Type B pancreatic cell (in vitro differentiated cells): ENCODE data around the gene NR2E3. TPM values are rescaled to one million over a fixed set of nuclear protein-coding genes. Genes with fewer than 3 reads are reported as not detected.
A peak's percentile ranks its signal among the peaks of the same experiment; 100 is the strongest.

Experiments used
- DNase-seq: peaks from one replicate; pipeline ENCODE4 v3.0.0; 2021; ENCODE audit warnings: mixed read lengths; ENCODE audit not compliant: unreplicated experiment; ENCODE audit errors: extremely low spot score
- H3K27ac Mint-ChIP-seq: 2 replicates; pipeline ENCODE4 v1.8.0; 2021; ENCODE audit warnings: mild to moderate bottlenecking, mixed read lengths
- H3K27me3 Mint-ChIP-seq: 2 replicates; pipeline ENCODE4 v1.8.0; 2021; ENCODE audit warnings: mixed read lengths
- H3K36me3 Mint-ChIP-seq: 2 replicates; pipeline ENCODE4 v1.8.0; 2021; ENCODE audit warnings: mixed read lengths
- H3K4me1 Mint-ChIP-seq: one replicate; pipeline ENCODE4 v1.8.0; 2021; ENCODE audit warnings: mixed read lengths; ENCODE audit not compliant: unreplicated experiment
- H3K4me3 Mint-ChIP-seq: 2 replicates; pipeline ENCODE4 v1.8.0; 2021; ENCODE audit warnings: mild to moderate bottlenecking, mixed read lengths
- H3K9me3 Mint-ChIP-seq: 2 replicates; pipeline ENCODE4 v1.8.0; 2021; ENCODE audit warnings: mixed read lengths
- total RNA-seq: library from RNA; stranded (reverse); gene quantifications from 2 replicates; pipeline ENCODE4 v1.2.1, GENCODE V29; 2021; ENCODE audit warnings: low replicate concordance
- TF ChIP-seq, protein P1 (sequence below): fragments of 200-600 bp; sonication (generic); conservative IDR thresholded peaks from 2 replicates; pipeline ENCODE4 v1.5.0; 2021; ENCODE audit warnings: antibody characterized with exemption, mild to moderate bottlenecking

The NR2E3 gene
- total RNA-seq, 1 donor from 2014 or later = 0.94 TPM

GRCh38 chr15:71792521-71792920 lies 17.8 kb upstream of the NR2E3 start:
- DNase-seq = no peak
- Mint-ChIP-seq H3K9me3 (no peaks in the 10 kb centered on the region), H3K36me3 (no peaks in the 10 kb centered on the region), H3K4me3 (no peak overlapping the region), H3K27ac (no peak overlapping the region), H3K27me3 (peaks cover 3% of the 10 kb centered on the region), H3K4me1 (peaks cover 4% of the 10 kb centered on the region)
- TF ChIP-seq, protein P1, sequence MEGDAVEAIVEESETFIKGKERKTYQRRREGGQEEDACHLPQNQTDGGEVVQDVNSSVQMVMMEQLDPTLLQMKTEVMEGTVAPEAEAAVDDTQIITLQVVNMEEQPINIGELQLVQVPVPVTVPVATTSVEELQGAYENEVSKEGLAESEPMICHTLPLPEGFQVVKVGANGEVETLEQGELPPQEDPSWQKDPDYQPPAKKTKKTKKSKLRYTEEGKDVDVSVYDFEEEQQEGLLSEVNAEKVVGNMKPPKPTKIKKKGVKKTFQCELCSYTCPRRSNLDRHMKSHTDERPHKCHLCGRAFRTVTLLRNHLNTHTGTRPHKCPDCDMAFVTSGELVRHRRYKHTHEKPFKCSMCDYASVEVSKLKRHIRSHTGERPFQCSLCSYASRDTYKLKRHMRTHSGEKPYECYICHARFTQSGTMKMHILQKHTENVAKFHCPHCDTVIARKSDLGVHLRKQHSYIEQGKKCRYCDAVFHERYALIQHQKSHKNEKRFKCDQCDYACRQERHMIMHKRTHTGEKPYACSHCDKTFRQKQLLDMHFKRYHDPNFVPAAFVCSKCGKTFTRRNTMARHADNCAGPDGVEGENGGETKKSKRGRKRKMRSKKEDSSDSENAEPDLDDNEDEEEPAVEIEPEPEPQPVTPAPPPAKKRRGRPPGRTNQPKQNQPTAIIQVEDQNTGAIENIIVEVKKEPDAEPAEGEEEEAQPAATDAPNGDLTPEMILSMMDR = no peak

- H3K36me3 Mint-ChIP-seq = no peaks in the 10 kb centered on the region
- no peak overlapping the region for H3K4me3 Mint-ChIP-seq
Observed at GRCh38 chr15:71798641-71799040, 11.7 kb upstream of the NR2E3 start.

GRCh38 chr15:71800190-71800589 lies 10.2 kb upstream of the NR2E3 start:
- Mint-ChIP-seq H3K4me3 (no peak overlapping the region), H3K4me1 (peaks cover 13% of the 10 kb centered on the region), H3K27me3 (no peaks in the 10 kb centered on the region), H3K27ac (no peak overlapping the region), H3K36me3 (no peaks in the 10 kb centered on the region), H3K9me3 (no peaks in the 10 kb centered on the region)
- no peak for DNase-seq
- TF ChIP-seq, protein P1 = no peak

More at GRCh38 chr15:71798641-71799040, 11.7 kb upstream of the NR2E3 start:
- no peaks in the 10 kb centered on the region for H3K9me3 Mint-ChIP-seq
- DNase-seq = no peak
- H3K27ac Mint-ChIP-seq = no peak overlapping the region
- TF ChIP-seq, protein P1 = no peak
- peaks cover 7% of the 10 kb centered on the region for H3K4me1 Mint-ChIP-seq
- H3K27me3 Mint-ChIP-seq = no peaks in the 10 kb centered on the region

GRCh38 chr15:71800835-71801745 lies 9.3 kb upstream of the NR2E3 start:
- no peak overlapping the region for H3K27ac Mint-ChIP-seq
- no peaks in the 10 kb centered on the region for H3K9me3 Mint-ChIP-seq
- H3K4me3 Mint-ChIP-seq = no peak overlapping the region
- peaks cover 18% of the 10 kb centered on the region for H3K4me1 Mint-ChIP-seq
- peak; percentile 68 for DNase-seq
- no peaks in the 10 kb centered on the region for H3K27me3 Mint-ChIP-seq
- no peaks in the 10 kb centered on the region for H3K36me3 Mint-ChIP-seq
- TF ChIP-seq, protein P1 = peak; percentile 92

GRCh38 chr15:71801935-71802655 lies 8.3 kb upstream of the NR2E3 start:
- Mint-ChIP-seq H3K4me3 (no peak overlapping the region), H3K9me3 (no peaks in the 10 kb centered on the region), H3K36me3 (no peaks in the 10 kb centered on the region), H3K27ac (no peak overlapping the region), H3K27me3 (no peaks in the 10 kb centered on the region), H3K4me1 (peaks cover 27% of the 10 kb centered on the region)
- TF ChIP-seq, protein P1 = no peak
- DNase-seq = no peak
